ENCODE results near the gene FAM107B.
"Not testable (repeated sequence)": the region's sequence is repeated elsewhere in the genome, so short reads cannot be mapped to it uniquely, and the experiment has no call there.

Gene FAM107B

DNA sequence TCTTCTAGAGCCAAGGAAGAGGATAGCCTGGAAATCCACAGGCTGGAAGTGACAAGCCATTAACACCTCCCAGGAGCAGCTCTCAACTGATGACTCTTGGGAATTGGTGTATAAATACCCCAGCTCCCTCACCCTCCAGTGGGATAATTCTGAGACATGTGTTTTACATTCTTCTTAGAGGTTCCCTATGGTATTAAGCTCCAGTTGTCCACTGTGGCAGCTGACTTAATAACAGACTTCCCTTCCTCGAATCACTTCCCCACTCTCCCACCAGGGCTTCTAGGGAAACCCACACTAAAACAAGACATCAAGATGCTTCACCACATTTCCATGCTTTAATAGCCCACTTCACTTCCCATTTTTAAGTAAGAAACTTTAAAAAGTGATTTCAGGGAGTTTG is 47.2 kb downstream of the FAM107B start:
- DNase-seq (ENCODE audit: low read depth): no peak
- no peak for TF ChIP-seq CTCF (IDR thresholded peaks at IDR 0.05; ENCODE audit: insufficient read depth, low read depth, low read length, missing control alignments)
- no peak overlapping the region for H3K4me3 ChIP-seq (ENCODE audit: low read length)

- H3K4me3 ChIP-seq (ENCODE audit: low read length): no peak overlapping the region
- no peak for TF ChIP-seq CTCF (IDR thresholded peaks at IDR 0.05; ENCODE audit: insufficient read depth, low read depth, low read length, missing control alignments)
- no peak for DNase-seq (ENCODE audit: low read depth)
These were observed 49.8 kb downstream of the FAM107B start for GRCh38 chr10:14724931-14725330.

DNA sequence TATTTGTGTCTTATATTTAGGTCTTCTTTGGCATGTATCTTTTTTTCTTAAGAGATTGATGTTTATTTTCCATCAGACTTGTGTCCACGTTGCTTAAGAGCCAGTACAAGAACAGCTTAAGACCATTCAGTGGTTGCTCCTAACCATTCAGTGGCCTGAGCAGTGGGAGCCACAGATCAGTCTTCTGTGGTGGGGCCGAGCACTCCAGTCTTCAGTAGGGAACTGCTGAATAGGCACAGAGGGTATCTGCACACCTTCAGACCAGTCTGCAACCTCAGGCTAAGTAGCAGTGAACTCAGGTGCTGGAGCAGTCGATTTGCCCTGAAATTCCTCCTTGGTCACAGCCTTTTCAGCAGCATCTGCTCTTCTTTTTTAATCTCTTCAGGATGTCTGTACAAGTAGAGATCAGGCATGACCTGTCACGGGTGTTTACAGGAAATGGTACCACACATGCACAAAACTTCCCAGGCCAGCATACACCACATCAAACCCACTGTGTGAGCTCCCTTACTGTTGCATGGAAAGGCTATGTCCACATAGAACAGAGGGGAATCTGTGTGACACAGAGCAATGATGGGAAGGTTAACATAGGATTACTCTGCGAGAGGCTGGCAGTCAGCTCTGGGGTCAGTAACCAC is 51.5 kb downstream of the FAM107B start:
- TF ChIP-seq CTCF (IDR thresholded peaks at IDR 0.05; ENCODE audit: insufficient read depth, low read depth, low read length, missing control alignments): no peak

GRCh38 chr10:14717552-14717951 is 57.1 kb downstream of the FAM107B start:
- no peak for TF ChIP-seq CTCF (IDR thresholded peaks at IDR 0.05; ENCODE audit: insufficient read depth, low read depth, low read length, missing control alignments)
- H3K4me3 ChIP-seq (ENCODE audit: low read length): no peak overlapping the region

More for the DNA sequence above, 51.5 kb downstream of the FAM107B start:
- no peak overlapping the region for H3K4me3 ChIP-seq (ENCODE audit: low read length)
- DNase-seq (ENCODE audit: low read depth): no peak

GRCh38 chr10:14712991-14713424 is 61.7 kb downstream of the FAM107B start:
- no peak for TF ChIP-seq CTCF (IDR thresholded peaks at IDR 0.05; ENCODE audit: insufficient read depth, low read depth, low read length, missing control alignments)
- H3K4me3 ChIP-seq (ENCODE audit: low read length): no peak overlapping the region
- DNase-seq (ENCODE audit: low read depth): no peak

More at GRCh38 chr10:14717552-14717951, 57.1 kb downstream of the FAM107B start:
- no peak for DNase-seq (ENCODE audit: low read depth)

DNA sequence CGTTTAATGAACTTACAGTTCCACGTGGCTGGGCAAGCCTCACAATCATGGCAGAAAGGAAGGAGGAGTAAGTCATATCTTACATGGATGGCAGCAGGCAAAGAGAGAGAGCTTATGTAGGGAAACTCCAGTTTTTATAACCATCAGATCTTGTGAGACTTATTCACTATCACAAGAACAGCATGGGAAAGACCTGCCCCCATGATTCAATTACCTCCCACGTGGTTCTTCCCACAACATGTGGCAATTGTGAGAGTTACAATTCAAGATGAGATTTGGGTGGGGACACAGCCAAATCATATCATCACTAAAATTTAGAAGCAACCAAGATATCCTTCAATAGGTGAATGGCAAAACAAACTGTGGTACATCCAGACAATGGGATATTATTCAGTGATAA is 65.4 kb downstream of the FAM107B start:
- not testable (repeated sequence) for H3K4me3 ChIP-seq (ENCODE audit: low read length); DNase-seq (ENCODE audit: low read depth)

- DNase-seq (ENCODE audit: low read depth): no peak
These were observed 67.2 kb downstream of the FAM107B start for GRCh38 chr10:14707481-14707880.

More at GRCh38 chr10:14707481-14707880, 67.2 kb downstream of the FAM107B start:
- TF ChIP-seq CTCF (IDR thresholded peaks at IDR 0.05; ENCODE audit: insufficient read depth, low read depth, low read length, missing control alignments): no peak
- no peak overlapping the region for H3K4me3 ChIP-seq (ENCODE audit: low read length)

All from epithelial cell of esophagus (primary cell).